T47D (cell line): ENCODE measurements around the gene ADGRG7.
"Not testable (repeated sequence)": the region's sequence is repeated elsewhere in the genome, so short reads cannot be mapped to it uniquely, and the experiment has no call there.

Source experiments
- DNase-seq, 2 experiments: peaks; one replicate each; pipeline versions ENCODE4 v3.0.0 to v3.0.0-alpha.2; 2011 to 2012; ENCODE audit warnings: low read depth in 1 of 2, low spot score in 1 of 2
- JUND ChIP-seq: IDR thresholded peaks from 2 replicates; pipeline ENCODE4 v1.6.1; 2012; ENCODE audit warnings: low read depth
- in situ Hi-C: cut with HindIII; loops from 2 replicates; pipeline ENCODE4 v1.10.0; 2016; ENCODE audit warnings: low sequenced_read_pairs, low pct_unique_long_range_greater_than_20kb

ADGRG7 gene

GRCh38 chr3:100609305-100609704, at the start of gene ADGRG7:
Gene ADGRG7, plus strand, starts transcription at chr3:100609601. Its CDS starts 256 bp downstream, at chr3:100609857.
- in situ Hi-C loops, result no loop called here
- no peak for TF ChIP-seq JUND
- DNase-seq, result no peak

GRCh38 chr3:100560426-100560825, 49.0 kb upstream of the ADGRG7 start:
- in situ Hi-C loops, result no loop called here
- no peak for TF ChIP-seq JUND
- no peak for DNase-seq

- in situ Hi-C loops, result no loop called here
- DNase-seq, result peak in 1 of 2 experiments; percentile 44
- 0 out of 2 replicates have a peak, but pooled peaks have one; percentile 21 for TF ChIP-seq JUND
Measured at GRCh38 chr3:100561459-100562158, 47.8 kb upstream of the ADGRG7 start.

- no peak for TF ChIP-seq JUND
- in situ Hi-C loops, result no loop called here
- DNase-seq, result no peak
Measured at GRCh38 chr3:100562224-100562857, 47.1 kb upstream of the ADGRG7 start.

- TF ChIP-seq JUND, result no peak
- in situ Hi-C loops, result no loop called here
- DNase-seq, result no peak
Measured at GRCh38 chr3:100563228-100563627, 46.2 kb upstream of the ADGRG7 start.

GRCh38 chr3:100563652-100564211, 45.7 kb upstream of the ADGRG7 start:
- no peak for DNase-seq
- in situ Hi-C loops, result no loop called here
- no peak for TF ChIP-seq JUND

GRCh38 chr3:100570811-100571210, 38.6 kb upstream of the ADGRG7 start:
- TF ChIP-seq JUND, result no peak
- no peak for DNase-seq
- in situ Hi-C loops, result no loop called here

- in situ Hi-C loops, result no loop called here
Measured at GRCh38 chr3:100574536-100574935, 34.9 kb upstream of the ADGRG7 start.

GRCh38 chr3:100575704-100576103, 33.7 kb upstream of the ADGRG7 start:
- TF ChIP-seq JUND, result no peak
- in situ Hi-C loops, result no loop called here
- DNase-seq, result no peak

More at GRCh38 chr3:100574536-100574935, 34.9 kb upstream of the ADGRG7 start:
- TF ChIP-seq JUND, result no peak
- DNase-seq, result no peak

GRCh38 chr3:100577382-100578008, 31.9 kb upstream of the ADGRG7 start:
- no peak for DNase-seq
- in situ Hi-C loops, result no loop called here
- TF ChIP-seq JUND, result no peak

GRCh38 chr3:100578646-100579045, 30.8 kb upstream of the ADGRG7 start:
- no peak for TF ChIP-seq JUND
- in situ Hi-C loops, result no loop called here

GRCh38 chr3:100580147-100580546, 29.3 kb upstream of the ADGRG7 start:
- no peak for TF ChIP-seq JUND
- in situ Hi-C loops, result no loop called here
- DNase-seq, result no peak

More at GRCh38 chr3:100578646-100579045, 30.8 kb upstream of the ADGRG7 start:
- DNase-seq, result no peak

GRCh38 chr3:100581650-100582049, 27.8 kb upstream of the ADGRG7 start:
- TF ChIP-seq JUND, result no peak
- DNase-seq, result no peak
- in situ Hi-C loops, result no loop called here

GRCh38 chr3:100582157-100582556, 27.2 kb upstream of the ADGRG7 start:
- DNase-seq, in situ Hi-C loops: not testable (repeated sequence)
